Measurements from ENCODE around the gene SPATA16. TPM values are rescaled to one million over a fixed set of nuclear protein-coding genes. Genes with fewer than 3 reads are reported as not detected.
A peak's percentile ranks its signal among the peaks of the same experiment; 100 is the strongest.

SPATA16 gene
- total RNA-seq, 1 experiment from 2014 or later: 0.44 TPM

GRCh38 chr3:172856795-172857742 lies 284.0 kb downstream of the SPATA16 start (continued):
- TF ChIP-seq, protein P1, sequence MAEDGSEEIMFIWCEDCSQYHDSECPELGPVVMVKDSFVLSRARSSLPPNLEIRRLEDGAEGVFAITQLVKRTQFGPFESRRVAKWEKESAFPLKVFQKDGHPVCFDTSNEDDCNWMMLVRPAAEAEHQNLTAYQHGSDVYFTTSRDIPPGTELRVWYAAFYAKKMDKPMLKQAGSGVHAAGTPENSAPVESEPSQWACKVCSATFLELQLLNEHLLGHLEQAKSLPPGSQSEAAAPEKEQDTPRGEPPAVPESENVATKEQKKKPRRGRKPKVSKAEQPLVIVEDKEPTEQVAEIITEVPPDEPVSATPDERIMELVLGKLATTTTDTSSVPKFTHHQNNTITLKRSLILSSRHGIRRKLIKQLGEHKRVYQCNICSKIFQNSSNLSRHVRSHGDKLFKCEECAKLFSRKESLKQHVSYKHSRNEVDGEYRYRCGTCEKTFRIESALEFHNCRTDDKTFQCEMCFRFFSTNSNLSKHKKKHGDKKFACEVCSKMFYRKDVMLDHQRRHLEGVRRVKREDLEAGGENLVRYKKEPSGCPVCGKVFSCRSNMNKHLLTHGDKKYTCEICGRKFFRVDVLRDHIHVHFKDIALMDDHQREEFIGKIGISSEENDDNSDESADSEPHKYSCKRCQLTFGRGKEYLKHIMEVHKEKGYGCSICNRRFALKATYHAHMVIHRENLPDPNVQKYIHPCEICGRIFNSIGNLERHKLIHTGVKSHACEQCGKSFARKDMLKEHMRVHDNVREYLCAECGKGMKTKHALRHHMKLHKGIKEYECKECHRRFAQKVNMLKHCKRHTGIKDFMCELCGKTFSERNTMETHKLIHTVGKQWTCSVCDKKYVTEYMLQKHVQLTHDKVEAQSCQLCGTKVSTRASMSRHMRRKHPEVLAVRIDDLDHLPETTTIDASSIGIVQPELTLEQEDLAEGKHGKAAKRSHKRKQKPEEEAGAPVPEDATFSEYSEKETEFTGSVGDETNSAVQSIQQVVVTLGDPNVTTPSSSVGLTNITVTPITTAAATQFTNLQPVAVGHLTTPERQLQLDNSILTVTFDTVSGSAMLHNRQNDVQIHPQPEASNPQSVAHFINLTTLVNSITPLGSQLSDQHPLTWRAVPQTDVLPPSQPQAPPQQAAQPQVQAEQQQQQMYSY (CRISPR knock-in tag; IDR thresholded peaks at IDR 0.05): no peak
- TF ChIP-seq ATF2 (CRISPR knock-in tag; IDR thresholded peaks at IDR 0.05; ENCODE audit: borderline replicate concordance, low read depth): no peak

DNA sequence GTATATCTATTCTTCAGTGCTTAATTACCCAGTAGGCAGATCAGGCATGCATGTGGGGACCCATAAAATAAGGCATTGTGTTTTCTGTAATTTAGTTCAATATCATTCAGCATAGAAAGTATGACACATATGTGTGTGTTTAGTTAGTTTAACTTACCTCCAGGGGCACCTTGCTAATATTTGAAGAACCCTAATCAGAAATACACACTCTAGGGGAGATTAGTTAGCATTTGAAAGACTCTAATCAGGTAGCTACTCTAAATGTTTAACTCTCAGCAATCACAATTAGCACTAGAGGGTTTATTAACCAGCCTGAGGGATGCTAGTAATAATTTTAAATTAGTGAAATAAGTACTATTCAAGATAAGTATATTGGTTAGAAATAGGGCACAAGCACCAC lies 286.0 kb downstream of the SPATA16 start:
- ChIA-PET CTCF (no interaction called here), POLR2A (no interaction called here)
- Mint-ChIP-seq H3K4me3 (no peak overlapping the region), H3K36me3 (no peaks in the 10 kb centered on the region), H3K4me1 (peaks cover 19% of the 10 kb centered on the region), H3K9me3 (peaks cover 2% of the 10 kb centered on the region; the same call in 1 of the 2 replicates), H3K27ac (no peak overlapping the region), H3K27me3 (ENCODE audit: low read depth) (peaks cover 36% of the 10 kb centered on the region)
- DNase-seq (ENCODE audit: low spot score) (no peak), ATAC-seq (no peak)
- 0 out of 2 replicates have a peak, but pooled peaks have one; percentile 8 for TF ChIP-seq SP1 (CRISPR knock-in tag; conservative IDR thresholded peaks at IDR 0.05)
- TF ChIP-seq, protein P2, sequence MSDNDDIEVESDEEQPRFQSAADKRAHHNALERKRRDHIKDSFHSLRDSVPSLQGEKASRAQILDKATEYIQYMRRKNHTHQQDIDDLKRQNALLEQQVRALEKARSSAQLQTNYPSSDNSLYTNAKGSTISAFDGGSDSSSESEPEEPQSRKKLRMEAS (CRISPR knock-in tag; IDR thresholded peaks at IDR 0.05): no peak

GRCh38 chr3:172853921-172854666 lies 286.9 kb downstream of the SPATA16 start:
- Mint-ChIP-seq H3K9me3 (no peaks in the 10 kb centered on the region), H3K4me1 (peaks cover 13% of the 10 kb centered on the region), H3K27ac (no peak overlapping the region), H3K36me3 (no peaks in the 10 kb centered on the region), H3K27me3 (ENCODE audit: low read depth) (peaks cover 34% of the 10 kb centered on the region), H3K4me3 (no peak overlapping the region)
- DNase-seq (ENCODE audit: low spot score) (peak; percentile 42), ATAC-seq (peak; percentile 93)
- ChIA-PET CTCF (interaction anchor here (1.2 kb wide), 1 partner anchor 18 kb away, joined by 4 read pairs; no protein-coding TSS in a partner anchor), POLR2A (no interaction called here)
- 0 out of 2 replicates have a peak, but pooled peaks have one; percentile 19 for TF ChIP-seq FOXK1 (CRISPR knock-in tag; IDR thresholded peaks at IDR 0.05)
- TF ChIP-seq PRRX2 (CRISPR knock-in tag; IDR thresholded peaks at IDR 0.05): no peak
- no peak for TF ChIP-seq ETV6 (CRISPR knock-in tag; IDR thresholded peaks at IDR 0.05)
- peak; percentile 35; the same call in 1 of the 2 replicates for TF ChIP-seq TEAD1 (CRISPR knock-in tag; IDR thresholded peaks at IDR 0.05)
- TF ChIP-seq HMGA2 (CRISPR knock-in tag; IDR thresholded peaks at IDR 0.05): no peak
- TF ChIP-seq GRHL2 (CRISPR knock-in tag; IDR thresholded peaks at IDR 0.05; ENCODE audit: insufficient replicate concordance, severe bottlenecking): no peak
- TF ChIP-seq ZNF232 (CRISPR knock-in tag; IDR thresholded peaks at IDR 0.05): no peak
- no peak for TF ChIP-seq SMAD3 (CRISPR knock-in tag; IDR thresholded peaks at IDR 0.05; ENCODE audit: borderline replicate concordance)

DNA sequence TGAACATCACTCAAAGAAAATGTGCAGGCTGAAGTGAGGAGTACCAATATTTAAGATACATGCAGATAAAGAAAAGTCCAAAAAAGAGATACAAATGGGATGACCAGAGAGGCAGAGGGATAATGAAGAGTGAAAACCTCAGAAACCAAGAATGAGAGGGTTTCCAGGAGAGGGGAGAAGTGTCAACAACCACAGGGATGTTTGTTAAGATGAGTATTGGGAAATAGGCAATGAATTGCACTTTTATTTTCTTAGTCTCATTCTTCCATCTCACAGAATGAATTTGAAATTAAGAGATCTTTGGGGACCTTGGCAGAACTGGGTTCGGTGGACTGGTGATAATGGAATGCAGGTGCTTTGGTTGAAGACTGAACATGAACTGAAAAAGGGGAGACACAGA lies 288.0 kb downstream of the SPATA16 start:
- DNase-seq (ENCODE audit: low spot score): no peak
- Mint-ChIP-seq H3K4me3 (no peak overlapping the region), H3K27me3 (ENCODE audit: low read depth) (peaks cover 27% of the 10 kb centered on the region), H3K36me3 (no peaks in the 10 kb centered on the region), H3K4me1 (peaks cover 7% of the 10 kb centered on the region; the same call in 1 of the 2 replicates), H3K27ac (no peak overlapping the region), H3K9me3 (no peaks in the 10 kb centered on the region)
- CTCF ChIA-PET: no interaction called here
- POLR2A ChIA-PET: no interaction called here
- no peak for ATAC-seq
- TF ChIP-seq ATF2 (CRISPR knock-in tag; IDR thresholded peaks at IDR 0.05; ENCODE audit: borderline replicate concordance, low read depth): no peak
- TF ChIP-seq, protein P3, sequence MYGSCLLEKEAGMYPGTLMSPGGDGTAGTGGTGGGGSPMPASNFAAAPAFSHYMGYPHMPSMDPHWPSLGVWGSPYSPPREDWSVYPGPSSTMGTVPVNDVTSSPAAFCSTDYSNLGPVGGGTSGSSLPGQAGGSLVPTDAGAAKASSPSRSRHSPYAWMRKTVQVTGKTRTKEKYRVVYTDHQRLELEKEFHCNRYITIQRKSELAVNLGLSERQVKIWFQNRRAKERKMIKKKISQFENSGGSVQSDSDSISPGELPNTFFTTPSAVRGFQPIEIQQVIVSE (CRISPR knock-in tag; IDR thresholded peaks at IDR 0.05; ENCODE audit: borderline replicate concordance): no peak
- no peak for TF ChIP-seq KAT7 (CRISPR knock-in tag; IDR thresholded peaks at IDR 0.05; ENCODE audit: borderline replicate concordance)
- TF ChIP-seq TP53 (CRISPR knock-in tag; IDR thresholded peaks at IDR 0.05): no peak
- no peak for TF ChIP-seq EMX1 (CRISPR knock-in tag; IDR thresholded peaks at IDR 0.05)
